ENCODE data around the gene GPBAR1. TPM values are rescaled to one million over a fixed set of nuclear protein-coding genes. Genes with fewer than 3 reads are reported as not detected.

The GPBAR1 gene
- total RNA-seq, 1 donor = not detected

- no peak for DNase-seq (ENCODE audit: low read depth)
- TF ChIP-seq CTCF (IDR thresholded peaks at IDR 0.05; ENCODE audit: insufficient read depth, low read depth, low read length) = no peak
- no peak overlapping the region for H3K4me3 ChIP-seq (ENCODE audit: low read depth, low read length)
Observed at GRCh38 chr2:218253232-218253625, 7.6 kb upstream of the GPBAR1 start.

- no peak for TF ChIP-seq CTCF (IDR thresholded peaks at IDR 0.05; ENCODE audit: insufficient read depth, low read depth, low read length)
- no peak overlapping the region for H3K4me3 ChIP-seq (ENCODE audit: low read depth, low read length)
- peak; percentile 64 for DNase-seq (ENCODE audit: low read depth)
Observed at GRCh38 chr2:218255446-218255845, 5.4 kb upstream of the GPBAR1 start.

GRCh38 chr2:218256612-218257350 lies 4.0 kb upstream of the GPBAR1 start:
- no peak for DNase-seq (ENCODE audit: low read depth)
- no peak overlapping the region for H3K4me3 ChIP-seq (ENCODE audit: low read depth, low read length)
- TF ChIP-seq CTCF (IDR thresholded peaks at IDR 0.05; ENCODE audit: insufficient read depth, low read depth, low read length) = no peak

GRCh38 chr2:218257390-218257981 lies 3.3 kb upstream of the GPBAR1 start:
- no peak for DNase-seq (ENCODE audit: low read depth)
- H3K4me3 ChIP-seq (ENCODE audit: low read depth, low read length) = no peak overlapping the region
- TF ChIP-seq CTCF (IDR thresholded peaks at IDR 0.05; ENCODE audit: insufficient read depth, low read depth, low read length) = peak; percentile 60

- peak; percentile 97 for DNase-seq (ENCODE audit: low read depth)
Observed at GRCh38 chr2:218259099-218259961, 1.5 kb upstream of the GPBAR1 start.

DNA sequence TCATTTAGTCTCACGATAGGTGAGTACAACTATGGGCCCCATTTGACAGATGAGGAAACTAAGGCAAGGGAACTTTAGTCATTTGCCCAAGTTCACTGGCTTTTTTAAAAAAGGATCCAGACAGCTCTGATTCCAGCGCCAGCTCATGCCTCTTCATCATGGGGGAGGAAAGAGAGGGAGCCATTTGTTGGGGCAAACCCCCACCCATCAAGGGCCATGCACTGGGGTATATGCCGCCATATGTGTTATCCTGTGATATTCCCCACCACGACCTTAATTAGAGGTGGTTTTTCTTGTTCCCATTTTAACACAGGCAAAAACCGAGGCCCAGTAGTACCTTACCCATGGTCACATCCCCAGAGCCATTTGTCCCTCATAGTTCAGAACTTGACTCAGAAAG lies 649 bp upstream of the GPBAR1 start:
- no peak for TF ChIP-seq CTCF (IDR thresholded peaks at IDR 0.05; ENCODE audit: insufficient read depth, low read depth, low read length)
- DNase-seq (ENCODE audit: low read depth) = no peak
- no peak overlapping the region for H3K4me3 ChIP-seq (ENCODE audit: low read depth, low read length)

More at GRCh38 chr2:218259099-218259961, 1.5 kb upstream of the GPBAR1 start:
- no peak overlapping the region for H3K4me3 ChIP-seq (ENCODE audit: low read depth, low read length)
- no peak for TF ChIP-seq CTCF (IDR thresholded peaks at IDR 0.05; ENCODE audit: insufficient read depth, low read depth, low read length)

Measured in fibroblast of villous mesenchyme (primary cell).